ENCODE results near the gene ACOT7.

Gene ACOT7

DNA sequence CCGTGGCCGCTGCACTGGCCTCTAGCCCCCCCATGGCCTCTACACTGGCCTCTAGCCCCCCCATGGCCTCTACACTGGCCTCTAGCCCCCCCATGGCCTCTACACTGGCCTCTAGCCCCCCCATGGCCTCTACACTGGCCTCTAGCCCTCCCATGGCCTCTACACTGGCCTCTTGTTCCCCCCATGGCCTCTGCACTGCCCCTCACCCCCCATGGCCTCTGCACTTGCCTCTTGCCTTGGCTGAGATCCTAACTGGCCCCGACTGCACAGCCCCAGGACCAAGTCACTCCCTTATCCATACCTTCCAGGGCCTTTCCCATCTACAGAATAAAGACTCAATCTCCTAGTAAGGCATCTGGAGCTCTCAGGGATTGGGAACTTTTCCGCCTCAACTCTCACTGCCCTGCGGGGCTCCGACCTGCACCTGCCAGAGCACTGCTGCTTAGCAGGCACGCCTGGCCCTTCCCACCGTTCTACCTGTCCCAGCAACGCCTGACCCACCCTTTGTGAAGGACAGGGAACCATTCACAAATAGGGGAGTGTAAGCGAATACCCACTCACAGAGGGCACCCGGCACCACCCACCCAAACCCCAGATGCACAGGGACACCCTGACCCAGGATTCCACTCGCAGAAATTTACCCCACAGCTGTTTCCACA, 38.8 kb downstream of the ACOT7 start:
- no peak overlapping the region for H3K4me3 ChIP-seq (ENCODE audit: low read length)
- TF ChIP-seq ZNF274 (IDR thresholded peaks at IDR 0.05; ENCODE audit: low read depth, low read length) = no peak

DNA sequence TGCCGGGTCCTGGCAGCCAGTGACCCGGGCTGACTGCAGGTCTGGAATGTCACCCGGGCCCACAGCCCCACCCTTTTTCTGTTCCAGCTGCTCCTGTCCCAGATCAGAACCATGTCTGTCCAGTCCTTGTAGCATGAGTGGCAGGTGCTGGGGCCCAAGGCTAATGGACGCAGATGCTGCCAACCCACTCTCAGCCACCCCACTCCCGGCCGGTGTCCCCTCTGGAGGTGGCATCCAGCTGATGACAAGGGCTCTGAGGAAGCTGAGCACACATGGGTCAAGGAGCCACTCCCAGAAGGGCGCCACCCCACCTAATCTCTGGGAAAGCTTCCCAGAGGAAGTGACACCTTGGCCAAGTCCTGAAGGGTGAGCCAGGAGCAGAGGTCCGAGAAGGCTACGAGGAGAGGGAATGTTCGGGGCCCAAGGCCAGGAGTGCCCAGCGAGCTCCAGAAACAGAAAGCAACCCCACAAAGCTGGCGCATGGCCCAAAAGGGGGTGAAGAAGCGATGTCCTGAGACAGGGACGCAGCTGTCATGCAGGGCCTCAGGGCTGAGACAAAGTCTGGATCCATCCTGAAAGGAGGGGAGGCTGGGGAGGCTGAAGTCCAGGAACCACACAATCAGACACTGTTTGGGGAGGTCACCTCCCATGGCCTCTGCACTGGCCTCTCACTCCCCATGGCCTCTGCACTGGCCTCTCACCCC, 39.5 kb downstream of the ACOT7 start:
- TF ChIP-seq ZNF274 (IDR thresholded peaks at IDR 0.05; ENCODE audit: low read depth, low read length) = no peak
- H3K4me3 ChIP-seq (ENCODE audit: low read length) = no peak overlapping the region

DNA sequence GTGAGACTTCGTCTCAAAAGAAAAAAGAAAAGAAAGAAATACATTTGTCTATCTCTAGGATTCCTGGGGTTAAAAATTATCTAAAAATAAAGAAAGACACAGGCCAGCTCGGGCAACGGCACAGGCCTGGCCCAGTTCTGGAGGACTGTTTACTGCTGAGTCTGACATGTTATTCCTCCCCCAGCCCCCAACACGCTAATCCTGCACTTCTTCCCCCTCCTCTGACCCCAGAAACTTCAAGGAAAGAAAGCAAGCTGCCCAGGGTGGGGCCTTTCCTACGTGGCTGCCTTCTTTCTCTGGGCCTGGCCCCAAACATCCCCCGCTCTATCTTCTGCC, 40.0 kb downstream of the ACOT7 start:
- H3K4me3 ChIP-seq (ENCODE audit: low read length) = no peak overlapping the region

DNA sequence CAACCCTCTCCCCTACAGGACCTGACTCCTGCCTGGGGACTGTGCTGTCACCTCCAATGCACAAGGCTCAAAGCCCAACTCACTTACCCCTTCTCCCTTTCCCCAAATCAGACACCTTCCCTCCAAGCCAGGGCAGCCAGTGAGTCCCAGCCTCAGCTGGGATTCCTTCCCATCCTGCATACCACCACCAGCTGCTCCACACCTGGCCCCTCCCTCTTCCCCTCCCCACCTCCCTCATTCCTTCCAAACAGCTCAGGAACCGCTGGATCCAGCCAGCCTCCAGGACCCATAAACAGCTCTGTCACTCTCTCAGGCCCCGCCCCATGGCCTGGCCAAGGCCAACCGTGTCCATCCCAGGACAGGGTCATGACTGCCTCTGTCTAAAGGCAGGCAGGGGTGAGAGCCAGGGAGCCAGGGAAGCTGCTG, 41.4 kb downstream of the ACOT7 start:
- TF ChIP-seq ZNF274 (IDR thresholded peaks at IDR 0.05; ENCODE audit: low read depth, low read length) = no peak
- no peak overlapping the region for H3K4me3 ChIP-seq (ENCODE audit: low read length)

More for the DNA sequence above, 40.0 kb downstream of the ACOT7 start:
- TF ChIP-seq ZNF274 (IDR thresholded peaks at IDR 0.05; ENCODE audit: low read depth, low read length) = no peak

DNA sequence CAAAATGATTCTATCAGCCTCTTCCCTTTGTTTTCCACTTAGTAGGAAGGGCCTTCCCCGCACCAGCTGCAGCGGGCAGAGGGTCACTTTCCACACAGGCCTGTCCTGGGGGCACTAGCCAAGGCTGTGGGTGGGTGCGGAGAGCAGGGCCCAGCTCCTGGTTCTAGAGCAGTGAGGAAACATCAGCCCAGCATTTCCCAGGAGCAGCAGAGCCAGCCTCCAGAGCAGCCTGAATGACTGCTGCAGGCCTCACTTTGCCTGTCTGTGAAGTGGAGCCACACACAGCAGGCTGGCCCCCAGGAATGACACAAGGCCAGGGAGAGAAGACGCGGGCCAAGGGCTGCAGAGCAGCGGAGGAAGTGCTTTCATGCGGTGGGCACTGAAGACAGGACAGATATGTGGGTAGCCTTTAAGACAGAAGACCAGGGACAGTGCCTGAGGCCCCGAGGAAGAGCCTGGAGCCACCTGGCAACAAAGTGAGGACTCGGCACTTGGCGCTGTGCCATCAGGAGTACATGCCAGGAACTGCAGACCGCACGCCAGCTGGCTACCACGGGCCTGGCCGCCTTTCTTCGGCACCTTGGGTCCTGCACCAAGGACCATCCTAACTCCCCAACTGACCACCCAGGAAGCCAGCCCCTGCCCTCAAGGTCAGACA, 42.0 kb downstream of the ACOT7 start:
- TF ChIP-seq ZNF274 (IDR thresholded peaks at IDR 0.05; ENCODE audit: low read depth, low read length) = no peak
- H3K4me3 ChIP-seq (ENCODE audit: low read length) = no peak overlapping the region

DNA sequence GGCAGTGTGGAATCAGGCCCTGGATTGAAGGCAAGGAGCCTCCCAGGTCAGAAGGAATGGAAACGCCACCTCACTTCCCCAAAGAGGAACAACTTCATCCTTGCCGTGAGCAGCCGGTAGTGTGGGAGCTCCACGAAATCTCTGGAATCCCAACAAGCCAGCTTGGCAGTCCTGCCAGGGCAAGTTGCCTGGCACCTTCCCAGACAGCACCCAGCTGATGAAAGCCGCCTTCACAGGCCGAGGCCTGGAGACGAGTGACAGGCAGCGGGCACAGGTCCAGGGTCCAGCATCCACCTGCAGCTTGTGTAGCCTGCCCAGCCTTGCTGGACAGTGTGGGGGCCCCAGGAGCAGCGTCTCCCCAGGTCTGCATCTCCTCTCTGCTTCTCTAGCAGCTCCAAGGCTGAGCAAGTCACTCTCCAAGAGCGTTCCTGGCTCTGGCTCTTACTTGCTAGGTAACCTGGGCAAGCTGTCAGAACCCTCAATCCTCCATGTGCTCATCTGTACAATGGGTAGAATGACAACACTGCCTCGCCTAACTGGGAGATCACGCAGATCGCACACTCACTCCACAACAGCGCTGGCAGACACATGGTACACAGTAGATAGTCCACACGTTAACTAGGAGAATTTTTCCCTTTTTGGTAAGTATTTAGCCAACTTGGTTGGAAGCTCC, 43.0 kb downstream of the ACOT7 start:
- H3K4me3 ChIP-seq (ENCODE audit: low read length) = no peak overlapping the region
- no peak for TF ChIP-seq ZNF274 (IDR thresholded peaks at IDR 0.05; ENCODE audit: low read depth, low read length)

DNA sequence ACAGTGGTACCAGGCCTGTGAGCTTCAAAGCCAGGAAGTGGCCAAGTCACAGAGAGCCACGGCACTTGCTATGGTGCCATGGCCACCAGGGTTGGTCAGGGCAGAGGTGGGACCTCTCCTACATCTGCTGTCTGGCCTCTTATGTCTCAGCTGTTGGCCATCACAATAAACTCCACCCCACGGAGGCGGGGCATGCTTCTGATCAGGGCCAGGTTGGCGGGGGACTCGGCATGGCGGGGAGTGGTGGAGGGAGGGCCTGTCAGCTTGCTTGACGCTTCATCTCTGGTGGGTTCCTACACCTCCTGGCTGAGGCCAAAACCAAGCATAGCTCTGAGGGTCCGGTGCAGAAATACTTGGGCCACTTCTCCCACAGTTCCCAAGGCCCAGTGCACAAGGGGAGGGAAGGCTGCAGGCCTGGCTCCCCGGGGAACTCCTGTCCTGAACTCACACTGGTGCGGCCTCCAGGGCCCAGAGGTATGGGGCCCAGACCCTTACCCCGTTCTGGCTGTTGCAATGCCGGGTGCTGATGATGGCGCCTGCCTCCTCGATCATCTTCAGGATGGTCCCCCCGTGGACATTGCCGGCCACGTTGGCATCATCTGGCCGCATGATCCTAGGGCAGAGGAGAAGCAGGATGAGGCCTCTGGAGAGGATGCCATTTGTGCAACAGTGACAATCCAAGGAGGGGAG, 44.2 kb downstream of the ACOT7 start:
- H3K4me3 ChIP-seq (ENCODE audit: low read length) = no peak overlapping the region
- TF ChIP-seq ZNF274 (IDR thresholded peaks at IDR 0.05; ENCODE audit: low read depth, low read length) = no peak

DNA sequence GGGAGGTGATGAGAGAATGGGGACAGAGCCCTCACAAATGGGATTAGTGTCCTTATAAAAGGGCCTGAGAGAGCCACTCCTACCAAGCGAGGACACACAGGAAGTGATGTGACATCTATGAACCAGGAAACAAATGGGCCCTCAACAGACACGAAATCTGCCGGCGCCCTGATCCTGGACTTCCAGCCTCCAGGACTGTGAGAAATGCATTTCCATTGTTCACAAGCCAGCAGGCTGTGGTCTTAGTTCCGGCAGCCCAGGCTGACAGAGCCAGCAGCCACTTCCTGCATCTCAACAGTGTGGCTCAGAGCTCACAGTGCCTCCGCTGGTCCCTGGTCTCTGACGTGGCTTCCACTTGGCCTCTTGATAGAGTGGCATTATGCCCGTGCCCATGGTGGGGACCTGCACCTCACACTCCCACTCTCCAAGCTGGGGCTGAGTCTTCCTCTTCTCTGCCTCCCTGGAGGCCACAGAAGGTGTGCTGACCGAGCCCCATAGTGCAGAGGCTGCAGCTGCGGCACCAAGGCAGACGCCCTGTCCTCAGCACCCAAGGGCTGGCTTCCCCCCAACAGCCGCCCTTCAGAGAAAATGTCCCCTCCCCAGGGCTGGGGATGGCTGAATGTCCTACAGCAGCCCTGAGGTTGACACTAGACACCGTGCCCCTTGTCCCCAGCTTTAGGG, 44.9 kb downstream of the ACOT7 start:
- H3K4me3 ChIP-seq (ENCODE audit: low read length) = no peak overlapping the region
- TF ChIP-seq ZNF274 (IDR thresholded peaks at IDR 0.05; ENCODE audit: low read depth, low read length) = no peak

DNA sequence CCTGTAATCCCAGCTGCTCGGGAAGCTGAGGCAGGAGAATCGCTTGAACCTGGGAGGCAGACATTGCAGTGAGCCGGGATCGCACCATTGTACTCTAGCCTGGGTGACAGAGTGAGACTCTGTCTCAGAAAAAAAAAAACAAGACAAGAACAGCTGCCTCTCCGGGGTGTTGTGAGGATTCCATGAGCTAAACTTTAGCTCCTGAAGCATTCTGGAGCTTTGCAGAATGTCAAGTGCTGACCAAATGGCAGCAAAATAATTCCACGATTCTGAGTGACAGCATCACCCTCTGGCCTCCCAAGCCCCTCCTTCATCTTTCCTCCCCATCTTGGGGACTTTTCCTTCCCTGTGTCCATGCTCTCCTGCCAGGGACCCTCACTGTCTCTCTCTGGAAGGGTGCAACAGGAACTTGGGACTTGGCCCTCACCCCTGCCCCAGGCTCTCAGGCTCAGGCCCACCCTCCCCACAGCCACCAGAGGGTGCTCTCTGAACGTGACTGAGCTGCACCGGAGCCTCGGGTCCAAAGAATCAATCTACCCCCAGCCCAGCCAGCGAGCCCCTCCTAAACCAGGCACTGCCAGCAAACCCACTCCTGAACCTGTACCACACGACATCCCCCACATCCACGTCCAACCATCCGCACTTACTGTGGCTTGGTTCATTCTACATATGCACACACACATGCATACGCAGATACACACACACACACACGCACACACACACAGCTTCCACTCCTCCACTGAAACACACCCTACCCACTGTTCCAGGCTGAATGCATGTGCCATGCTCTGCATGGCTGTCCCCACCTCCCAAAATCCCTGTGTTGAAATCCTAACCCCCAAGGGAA, 45.7 kb downstream of the ACOT7 start:
- no peak for TF ChIP-seq ZNF274 (IDR thresholded peaks at IDR 0.05; ENCODE audit: low read depth, low read length)
- no peak overlapping the region for H3K4me3 ChIP-seq (ENCODE audit: low read length)

DNA sequence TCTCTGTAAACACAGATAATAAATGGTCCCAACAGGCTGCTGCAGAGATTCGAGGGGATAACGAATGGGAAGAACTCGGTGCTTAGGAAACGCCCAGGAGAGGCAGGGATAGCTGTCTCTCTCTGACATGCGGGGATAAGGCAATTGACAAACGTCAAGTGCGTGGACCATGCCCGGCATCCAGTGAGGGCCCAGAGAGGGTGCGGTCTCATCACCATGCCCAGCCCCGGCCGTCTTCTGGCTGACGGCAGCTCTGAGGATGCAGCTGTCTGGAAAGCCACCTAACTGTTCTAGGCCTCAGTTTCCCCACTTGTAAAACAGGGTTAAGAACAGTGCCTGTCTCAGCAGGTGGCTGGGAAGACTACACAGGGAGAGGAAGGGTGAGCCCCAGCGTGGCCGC, 48.1 kb downstream of the ACOT7 start:
- no peak overlapping the region for H3K4me3 ChIP-seq (ENCODE audit: low read length)
- TF ChIP-seq ZNF274 (IDR thresholded peaks at IDR 0.05; ENCODE audit: low read depth, low read length) = no peak

DNA sequence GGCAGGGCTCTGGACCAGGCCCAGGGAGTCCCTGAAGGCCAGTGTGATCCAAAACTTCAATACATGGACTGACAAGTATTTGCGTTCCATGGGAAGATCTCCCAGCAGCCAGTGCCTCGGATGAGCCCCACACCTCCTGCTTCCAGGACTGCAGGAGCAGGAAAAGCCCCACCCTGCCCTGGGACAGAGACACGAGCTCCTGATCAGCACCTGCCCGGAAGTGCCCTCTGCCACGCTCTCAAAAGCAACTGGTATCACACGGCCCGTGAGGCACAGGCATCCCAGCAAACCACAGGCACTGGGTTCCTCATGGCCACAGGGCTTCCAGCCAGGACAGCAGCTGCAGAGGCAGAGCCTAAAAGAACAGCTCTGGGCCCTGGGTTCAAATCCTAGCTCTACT, 48.6 kb downstream of the ACOT7 start:
- no peak for TF ChIP-seq ZNF274 (IDR thresholded peaks at IDR 0.05; ENCODE audit: low read depth, low read length)
- no peak overlapping the region for H3K4me3 ChIP-seq (ENCODE audit: low read length)

DNA sequence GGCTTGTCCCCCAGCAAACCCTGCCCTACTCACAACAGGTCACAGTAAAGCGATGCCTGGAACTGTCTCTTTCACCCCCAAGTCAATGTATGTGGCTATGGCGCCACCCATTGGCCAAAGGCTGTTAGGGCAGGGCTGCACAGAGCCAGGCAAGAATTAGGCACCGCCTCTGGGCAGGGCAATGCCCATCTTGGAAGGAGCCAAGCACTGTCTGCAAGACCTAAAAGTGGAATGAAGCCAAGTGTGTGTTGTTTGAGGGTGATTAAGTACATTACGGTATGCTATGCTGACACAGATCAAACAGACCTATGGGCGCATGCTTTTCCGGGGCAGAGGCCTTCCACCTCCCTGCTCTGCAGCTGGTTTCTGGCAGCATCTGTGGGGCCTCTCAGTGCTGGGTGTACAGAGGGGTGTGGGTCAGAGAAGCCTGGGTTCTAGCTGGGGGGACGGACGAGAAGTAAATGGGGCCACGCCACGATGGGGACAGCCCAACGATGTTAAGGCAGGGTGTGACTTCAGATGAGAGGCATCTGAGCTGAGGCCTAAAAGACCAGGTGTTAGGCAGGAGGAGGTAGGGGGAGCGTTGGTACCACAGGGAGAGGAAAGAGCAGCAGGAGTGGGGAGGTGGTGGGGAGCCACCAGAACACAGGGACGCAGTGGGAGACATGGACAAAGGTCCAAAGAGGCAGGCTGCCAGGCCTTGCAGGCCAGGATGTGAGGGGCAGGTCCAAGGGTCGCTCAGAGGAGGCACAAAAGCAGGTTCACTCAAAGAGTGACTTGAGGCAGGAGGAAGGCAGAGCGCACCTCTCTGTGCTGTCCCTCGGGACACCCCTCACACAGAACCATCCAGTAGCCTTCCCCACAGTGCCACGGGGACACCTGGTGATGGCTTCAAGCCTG, 49.8 kb downstream of the ACOT7 start:
- no peak for TF ChIP-seq ZNF274 (IDR thresholded peaks at IDR 0.05; ENCODE audit: low read depth, low read length)
- no peak overlapping the region for H3K4me3 ChIP-seq (ENCODE audit: low read length)
